SK-N-SH (cell line): ENCODE data around the gene GTPBP10. TPM values are rescaled to one million over a fixed set of nuclear protein-coding genes. Genes with fewer than 3 reads are reported as not detected.

Experiments used
- CTCF ChIA-PET: fragments of 300-600, 350-600 bp; formaldehyde crosslinking; extraction: SDS; loops from one replicate; lab custom pipeline; 2021; lab: Yijun Ruan, JAX
- POLR2A ChIA-PET: fragments of 350-600 bp; sonication (Branson Sonifier 250); formaldehyde crosslinking; extraction: SDS; loops from one replicate; lab custom pipeline; 2020; ENCODE audit warnings: antibody characterized with exemption, inconsistent platforms; lab: Yijun Ruan, JAX
- DNase-seq: peaks from one replicate; pipeline ENCODE4 v3.0.0; 2012
- H2AFZ ChIP-seq: fragments of 200-600 bp; sonication (generic); 2 replicates; pipeline ENCODE4 v1.8.1; 2016; ENCODE audit warnings: antibody characterized with exemption, mild to moderate bottlenecking, low read depth
- H3F3A ChIP-seq: fragments of 200-600 bp; sonication (generic); replicated peaks from 2 replicates; pipeline ENCODE3; 2016; ENCODE audit warnings: antibody characterized with exemption, mild to moderate bottlenecking; ENCODE audit not compliant: insufficient read depth
- H3K27ac ChIP-seq, 2 experiments: fragments of 200-500 bp in 1 of 2; fragments of 200-600 bp in 1 of 2; sonication (Bioruptor generic) in 1 of 2; sonication (generic), shearing (Covaris generic) in 1 of 2; 2 replicates each; pipeline versions ENCODE4 v1.5.1 to v1.6.1; 2014 to 2016; ENCODE audit warnings: low read depth in 2 of 2, inconsistent platforms in 1 of 2, low read length in 1 of 2, mild to moderate bottlenecking in 1 of 2, mixed read lengths in 1 of 2
- H3K27me3 ChIP-seq: fragments of 200-600 bp; sonication (generic), shearing (Covaris generic); 2 replicates; pipeline ENCODE4 v1.6.1; 2016; ENCODE audit warnings: mixed run types; ENCODE audit not compliant: insufficient read depth
- H3K36me3 ChIP-seq, 2 experiments: fragments of 200-500 bp in 1 of 2; fragments of 200-600 bp in 1 of 2; sonication (Bioruptor generic) in 1 of 2; sonication (generic) in 1 of 2; replicated peaks in 1 of 2; 2 replicates each; pipeline versions ENCODE3 to v1.5.1; 2014 to 2016; ENCODE audit warnings: low read length in 1 of 2, mild to moderate bottlenecking in 1 of 2; ENCODE audit not compliant: insufficient read depth in 2 of 2, control insufficient read depth in 1 of 2
- H3K4me1 ChIP-seq, 2 experiments: fragments of 200-500 bp in 1 of 2; fragments of 200-600 bp in 1 of 2; sonication (Bioruptor generic) in 1 of 2; sonication (generic), shearing (Covaris generic) in 1 of 2; 2 replicates each; pipeline versions ENCODE4 v1.5.1 to v1.6.1; 2014 to 2016; ENCODE audit warnings: low read depth in 1 of 2, low read length in 1 of 2, mixed run types in 1 of 2; ENCODE audit not compliant: insufficient read depth in 2 of 2, control insufficient read depth in 1 of 2
- H3K4me2 ChIP-seq: fragments of 200-600 bp; sonication (generic), shearing (Covaris generic); 2 replicates; pipeline ENCODE4 v1.6.1; 2017; ENCODE audit warnings: mixed run types
- H3K4me3 ChIP-seq, 2 experiments: fragments of 200-500 bp in 1 of 2; fragments of 200-600 bp in 1 of 2; sonication (Bioruptor generic) in 1 of 2; sonication (generic), shearing (Covaris generic) in 1 of 2; 2 replicates each; pipeline versions ENCODE4 v1.5.1 to v1.8.1; 2014 to 2016; ENCODE audit warnings: low read depth in 2 of 2, inconsistent platforms in 1 of 2, low read length in 1 of 2, mild to moderate bottlenecking in 1 of 2, mixed read lengths in 1 of 2, moderate library complexity in 1 of 2
- H3K79me2 ChIP-seq: fragments of 200-600 bp; sonication (generic); 2 replicates; pipeline ENCODE4 v1.8.1; 2017; ENCODE audit warnings: mild to moderate bottlenecking; ENCODE audit not compliant: insufficient read depth
- H3K9ac ChIP-seq: fragments of 200-600 bp; sonication (generic); 2 replicates; pipeline ENCODE4 v1.6.1; 2017; ENCODE audit warnings: mixed run types
- H3K9me2 ChIP-seq: fragments of 200-600 bp; sonication (generic); 2 replicates; pipeline ENCODE4 v1.6.1; 2017; ENCODE audit warnings: mixed run types
- H3K9me3 ChIP-seq: fragments of 200-600 bp; sonication (generic); 2 replicates; pipeline ENCODE4 v1.6.1; 2017; ENCODE audit warnings: mixed run types, mild to moderate bottlenecking, moderate library complexity
- H4K20me1 ChIP-seq: fragments of 200-600 bp; sonication (generic); 2 replicates; pipeline ENCODE4 v1.6.1; 2017; ENCODE audit warnings: mild to moderate bottlenecking, mixed run types; ENCODE audit not compliant: insufficient read depth
- CHD2 ChIP-seq: fragments of 150-350 bp; IDR thresholded peaks from 2 replicates; pipeline ENCODE4 v1.6.1; 2018; ENCODE audit warnings: low read length; ENCODE audit not compliant: partially characterized antibody
- EP300 ChIP-seq, 2 experiments: IDR thresholded peaks; 2 replicates each; pipeline versions ENCODE4 v1.4.0 to v1.6.1; 2012; ENCODE audit warnings: borderline replicate concordance in 1 of 2, low read depth in 1 of 2, low read length in 1 of 2
- EZH2phosphoT487 ChIP-seq: fragments of 200-600 bp; sonication (generic); IDR thresholded peaks from 2 replicates; pipeline ENCODE4 v1.6.1; 2017; ENCODE audit warnings: low read depth, mixed run types, mild to moderate bottlenecking, antibody characterized with exemption, moderate library complexity, borderline replicate concordance
- FOSL2 ChIP-seq: IDR thresholded peaks from 2 replicates; pipeline ENCODE4 v1.4.0; 2012; ENCODE audit warnings: low read depth, mild to moderate bottlenecking, moderate library complexity, borderline replicate concordance
- FOXJ3 ChIP-seq: sonication (generic); formaldehyde crosslinking; IDR thresholded peaks from 2 replicates; pipeline ENCODE4 v1.5.1; 2020; ENCODE audit warnings: mild to moderate bottlenecking, missing genetic modification reagents
- FOXM1 ChIP-seq: IDR thresholded peaks from 2 replicates; pipeline ENCODE4 v1.4.0; 2012; ENCODE audit warnings: low read depth, mild to moderate bottlenecking
- GABPA ChIP-seq: IDR thresholded peaks from 2 replicates; pipeline ENCODE4 v1.4.0; 2012; ENCODE audit warnings: low read depth, mild to moderate bottlenecking
- GATA2 ChIP-seq: sonication (generic); formaldehyde crosslinking; IDR thresholded peaks from 2 replicates; pipeline ENCODE4 v1.5.0; 2020; ENCODE audit warnings: mild to moderate bottlenecking, missing genetic modification reagents
- MEF2A ChIP-seq: IDR thresholded peaks from 2 replicates; pipeline ENCODE4 v1.4.0; 2012; ENCODE audit warnings: low read depth, borderline replicate concordance
- MXI1 ChIP-seq: IDR thresholded peaks from 2 replicates; pipeline ENCODE4 v1.6.1; 2012; ENCODE audit warnings: mild to moderate bottlenecking, low read depth, low read length, improper control_type of control experiment
- NFIC ChIP-seq: IDR thresholded peaks from 2 replicates; pipeline ENCODE4 v1.4.0; 2012; ENCODE audit warnings: borderline replicate concordance
- NRF1 ChIP-seq: IDR thresholded peaks from 2 replicates; pipeline ENCODE4 v1.6.1; 2012; ENCODE audit warnings: low read depth, mild to moderate bottlenecking, low read length
- RAD21 ChIP-seq: IDR thresholded peaks from 2 replicates; pipeline ENCODE4 v1.6.1; 2012; ENCODE audit warnings: mild to moderate bottlenecking, low read length
- RCOR1 ChIP-seq: fragments of 150-350 bp; IDR thresholded peaks from 2 replicates; pipeline ENCODE4 v1.6.1; 2017; ENCODE audit warnings: antibody characterized with exemption, low read length
- RXRA ChIP-seq: IDR thresholded peaks from 2 replicates; pipeline ENCODE4 v1.4.0; 2012; ENCODE audit warnings: low read depth, mild to moderate bottlenecking, borderline replicate concordance
- SMC3 ChIP-seq: IDR thresholded peaks from 2 replicates; pipeline ENCODE4 v1.6.1; 2012; ENCODE audit warnings: low read depth, low read length, improper control_type of control experiment
- TAF1 ChIP-seq: IDR thresholded peaks from 2 replicates; pipeline ENCODE4 v1.6.1; 2012; ENCODE audit warnings: low read depth, mild to moderate bottlenecking, low read length, moderate library complexity, borderline replicate concordance
- TCF12 ChIP-seq: IDR thresholded peaks from 2 replicates; pipeline ENCODE4 v1.4.0; 2012
- YY1 ChIP-seq: IDR thresholded peaks from 2 replicates; pipeline ENCODE4 v1.4.0; 2012; ENCODE audit warnings: low read depth, mild to moderate bottlenecking
- WGBS: methylation state at CpG from one replicate; pipeline ENCODE4 v1.1.6; 2017; ENCODE audit warnings: low lambda C conversion rate; 5-methylcytosine and 5-hydroxymethylcytosine counted together
- polyA plus RNA-seq, 3 experiments: library from polyadenylated mRNA; depleted of rRNA; stranded (reverse); fragments of >200 nt; gene quantifications; 2 replicates each; pipeline ENCODE4 v1.2.3, GENCODE V29; 2012
- TF ChIP-seq, protein P1 (sequence below): IDR thresholded peaks from 2 replicates; pipeline ENCODE4 v1.4.0; 2012; ENCODE audit warnings: low read depth, borderline replicate concordance
- TF ChIP-seq, protein P2 (sequence below): IDR thresholded peaks from 2 replicates; pipeline ENCODE4; 2012
- TF ChIP-seq, protein P3 (sequence below): IDR thresholded peaks from 2 replicates; pipeline ENCODE4 v1.4.0; 2012; ENCODE audit warnings: low read depth
- TF ChIP-seq, protein P4 (sequence below): fragments of 150-350 bp; IDR thresholded peaks from 2 replicates; pipeline ENCODE4 v1.6.1; 2016; ENCODE audit warnings: mild to moderate bottlenecking, low read depth, low read length

Gene GTPBP10
- polyA plus RNA-seq, 1 of the 3 experiments (the other 2 are of a cell fraction) = 8.5 TPM

DNA sequence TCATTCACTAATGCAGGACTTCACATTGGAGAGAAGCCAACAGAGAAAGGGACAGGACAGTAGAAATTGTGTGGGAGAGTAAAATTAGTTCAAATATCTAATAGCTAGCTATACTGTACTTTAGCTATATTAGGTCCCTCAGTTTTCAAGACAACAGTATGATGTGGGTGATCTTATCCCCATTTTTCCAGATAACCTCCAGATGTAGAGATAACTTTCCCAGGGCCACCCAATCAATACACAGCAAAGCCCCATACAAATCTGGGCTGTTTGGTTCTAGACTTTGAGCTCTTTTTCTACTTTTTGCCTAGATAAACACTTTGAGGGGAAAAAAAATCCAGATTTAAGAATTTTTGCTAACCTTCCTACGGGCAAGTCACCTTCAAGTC is 56.3 kb downstream of the GTPBP10 start:
- POLR2A ChIA-PET = interaction anchor here (1.3 kb wide), 1 partner anchor 90 kb away, joined by 3 read pairs; no protein-coding TSS in a partner anchor
- 14% methylated on average over 1 of the region's 1 CpG for WGBS
- H3K9ac ChIP-seq = peak overlapping the region; percentile 95; the same call in 1 of the 2 replicates

DNA sequence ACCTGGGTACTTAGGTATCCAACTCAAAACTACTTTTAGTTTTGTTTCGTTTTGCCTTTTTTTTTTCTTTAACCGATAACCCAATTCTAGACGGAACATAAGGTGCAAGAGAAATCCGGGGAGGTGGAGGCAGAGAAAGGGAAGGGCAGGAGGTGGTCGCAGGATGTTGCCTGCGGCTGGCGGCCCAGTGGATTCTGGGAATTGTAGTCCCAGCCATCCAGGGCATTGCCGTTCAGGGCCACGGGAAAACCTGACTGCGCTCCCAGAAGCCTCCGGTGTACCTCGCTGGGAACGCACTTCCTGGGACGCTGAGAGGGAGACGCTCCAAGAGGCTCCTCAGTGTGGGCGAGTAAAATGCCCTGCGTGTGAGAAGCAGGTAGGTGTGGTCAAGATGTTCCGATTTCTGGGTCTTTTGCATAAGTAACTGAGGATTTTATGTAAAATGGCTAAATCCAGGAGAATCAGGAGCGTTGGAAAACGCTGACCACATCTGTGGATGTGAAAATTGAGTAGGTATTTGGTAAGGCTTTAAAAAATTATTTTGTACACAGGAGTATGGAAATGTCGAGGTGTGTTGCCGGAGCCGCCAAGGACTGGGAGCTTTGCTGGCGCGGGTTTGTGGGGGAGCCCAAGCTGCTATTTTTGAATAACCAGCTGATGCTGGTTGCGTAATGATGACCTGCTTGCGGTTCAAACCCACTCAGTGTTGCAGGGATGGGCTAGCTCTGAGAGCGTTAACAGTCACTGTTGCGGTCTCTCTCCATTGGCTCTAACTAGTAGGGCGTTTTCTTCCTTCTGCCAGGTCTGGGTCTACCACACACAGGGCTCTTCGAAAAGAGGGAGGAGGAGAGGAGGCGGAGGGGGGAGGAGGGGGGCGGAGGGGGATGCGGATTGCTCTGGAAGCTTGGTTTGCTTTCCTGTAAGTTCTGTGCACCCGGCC is 56.9 kb downstream of the GTPBP10 start, which contains the start of gene CLDN12:
Gene CLDN12 (plus strand): TSS at position 288 of the 940 bp plus-strand sequence. CDS start 9,216 bp downstream, outside the sequence.
- WGBS = under 1% methylated on average over 35 of the region's 35 CpGs
- H2AFZ ChIP-seq = peak within 1 kb of the TSS; percentile 87
- no peaks in the 10 kb centered on the region for H3K9me2 ChIP-seq
- H3K4me2 ChIP-seq = peak within 1 kb of the TSS; percentile 89
- H3K4me1 ChIP-seq = peaks cover 20 to 24% of the 10 kb centered on the region in 2 experiments; a peak in 3 of 4 replicates
- peaks cover 8% of the 10 kb centered on the region; the same call in 1 of the 2 replicates for H3K9me3 ChIP-seq
- ChIA-PET CTCF (interaction anchor here (0.8 to 1.8 kb wide), 7 partner anchors 12 to 192 kb away, joined by 3 to 8 read pairs (median 4); partner anchors contain the start of gene STEAP2), POLR2A (interaction anchor here (0.8 to 1.3 kb wide), 4 partner anchors 14 to 192 kb away, joined by 3 to 4 read pairs (median 4); partner anchors contain the start of gene STEAP2)
- no peaks in the 10 kb centered on the region for H4K20me1 ChIP-seq
- peak within 1 kb of the TSS; percentile 71 to 81 for H3K4me3 ChIP-seq
- H3F3A ChIP-seq = peaks cover 33% of the 10 kb centered on the region
- H3K27me3 ChIP-seq = no peaks in the 10 kb centered on the region
- H3K27ac ChIP-seq = peak within 1 kb of the TSS; percentile 97 to 99
- peak within 1 kb of the TSS; percentile 95 for H3K9ac ChIP-seq
- H3K36me3 ChIP-seq = peaks cover 28 to 38% of the 10 kb centered on the region in 2 experiments
- H3K79me2 ChIP-seq = peaks cover 44% of the 10 kb centered on the region
- DNase-seq = peak; percentile 81
- TF ChIP-seq, protein P1, sequence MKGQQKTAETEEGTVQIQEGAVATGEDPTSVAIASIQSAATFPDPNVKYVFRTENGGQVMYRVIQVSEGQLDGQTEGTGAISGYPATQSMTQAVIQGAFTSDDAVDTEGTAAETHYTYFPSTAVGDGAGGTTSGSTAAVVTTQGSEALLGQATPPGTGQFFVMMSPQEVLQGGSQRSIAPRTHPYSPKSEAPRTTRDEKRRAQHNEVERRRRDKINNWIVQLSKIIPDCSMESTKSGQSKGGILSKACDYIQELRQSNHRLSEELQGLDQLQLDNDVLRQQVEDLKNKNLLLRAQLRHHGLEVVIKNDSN = peak; percentile 49; the same call in 1 of the 2 replicates
- TF ChIP-seq EP300 (IDR thresholded peaks at IDR 0.05; ENCODE audit: borderline replicate concordance in 1 of 2, low read depth in 1 of 2, low read length in 1 of 2) (peak; percentile 22 to 32; a peak in 2 of 4 replicates), MEF2A (peak; percentile 84; the same call in 1 of the 2 replicates), NFIC (0 out of 2 replicates have a peak, but pooled peaks have one; percentile 37), FOSL2 (peak; percentile 1; the same call in 1 of the 2 replicates), EZH2phosphoT487 (no peak), RXRA (no peak; the same call in 1 of the 2 replicates), YY1 (peak; percentile 59; the same call in 1 of the 2 replicates), SMC3 (0 out of 2 replicates have a peak, but pooled peaks have one; percentile 3), GABPA (peak; percentile 90), TCF12 (peak; percentile 52), FOXM1 (peak; percentile 69; the same call in 1 of the 2 replicates), NRF1 (peak; percentile 2; the same call in 1 of the 2 replicates), FOXJ3 (peak; percentile 80; the same call in 1 of the 2 replicates), TAF1 (peak; percentile 93), CHD2 (peak; percentile 59), MXI1 (peak; percentile 85; the same call in 1 of the 2 replicates), RAD21 (peak; percentile 8; the same call in 1 of the 2 replicates)
- TF ChIP-seq, protein P2, sequence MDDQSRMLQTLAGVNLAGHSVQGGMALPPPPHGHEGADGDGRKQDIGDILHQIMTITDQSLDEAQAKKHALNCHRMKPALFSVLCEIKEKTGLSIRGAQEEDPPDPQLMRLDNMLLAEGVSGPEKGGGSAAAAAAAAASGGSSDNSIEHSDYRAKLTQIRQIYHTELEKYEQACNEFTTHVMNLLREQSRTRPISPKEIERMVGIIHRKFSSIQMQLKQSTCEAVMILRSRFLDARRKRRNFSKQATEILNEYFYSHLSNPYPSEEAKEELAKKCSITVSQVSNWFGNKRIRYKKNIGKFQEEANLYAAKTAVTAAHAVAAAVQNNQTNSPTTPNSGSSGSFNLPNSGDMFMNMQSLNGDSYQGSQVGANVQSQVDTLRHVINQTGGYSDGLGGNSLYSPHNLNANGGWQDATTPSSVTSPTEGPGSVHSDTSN = peak; percentile 68
- TF ChIP-seq, protein P3, sequence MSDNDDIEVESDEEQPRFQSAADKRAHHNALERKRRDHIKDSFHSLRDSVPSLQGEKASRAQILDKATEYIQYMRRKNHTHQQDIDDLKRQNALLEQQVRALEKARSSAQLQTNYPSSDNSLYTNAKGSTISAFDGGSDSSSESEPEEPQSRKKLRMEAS = peak; percentile 80
- TF ChIP-seq, protein P4, sequence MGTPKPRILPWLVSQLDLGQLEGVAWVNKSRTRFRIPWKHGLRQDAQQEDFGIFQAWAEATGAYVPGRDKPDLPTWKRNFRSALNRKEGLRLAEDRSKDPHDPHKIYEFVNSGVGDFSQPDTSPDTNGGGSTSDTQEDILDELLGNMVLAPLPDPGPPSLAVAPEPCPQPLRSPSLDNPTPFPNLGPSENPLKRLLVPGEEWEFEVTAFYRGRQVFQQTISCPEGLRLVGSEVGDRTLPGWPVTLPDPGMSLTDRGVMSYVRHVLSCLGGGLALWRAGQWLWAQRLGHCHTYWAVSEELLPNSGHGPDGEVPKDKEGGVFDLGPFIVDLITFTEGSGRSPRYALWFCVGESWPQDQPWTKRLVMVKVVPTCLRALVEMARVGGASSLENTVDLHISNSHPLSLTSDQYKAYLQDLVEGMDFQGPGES = no peak

More for the DNA sequence above, 56.3 kb downstream of the GTPBP10 start:
- peak overlapping the region; percentile 71 to 81 for H3K4me3 ChIP-seq
- H3K9me2 ChIP-seq = no peaks in the 10 kb centered on the region
- H3K27ac ChIP-seq = peak overlapping the region; percentile 97 to 99
- peaks cover 33% of the 10 kb centered on the region for H3F3A ChIP-seq
- no peak for DNase-seq
- peaks cover 10% of the 10 kb centered on the region; the same call in 1 of the 2 replicates for H3K9me3 ChIP-seq
- H3K36me3 ChIP-seq = peaks cover 23 to 31% of the 10 kb centered on the region in 2 experiments
- no peaks in the 10 kb centered on the region for H3K27me3 ChIP-seq
- no peaks in the 10 kb centered on the region for H4K20me1 ChIP-seq
- CTCF ChIA-PET = interaction anchor here (1.5 to 1.8 kb wide), 3 partner anchors 25 to 191 kb away, joined by 4 to 8 read pairs (median 7); partner anchors contain the start of gene STEAP2
- H2AFZ ChIP-seq = peak overlapping the region; percentile 87
- peak overlapping the region; percentile 89 for H3K4me2 ChIP-seq
- peaks cover 20 to 24% of the 10 kb centered on the region in 2 experiments; a peak in 3 of 4 replicates for H3K4me1 ChIP-seq
- TF ChIP-seq RCOR1 (no peak), GATA2 (CRISPR knock-in tag) (0 out of 2 replicates have a peak, but pooled peaks have one; percentile 2)
- TF ChIP-seq, all 33 proteins: peak for 1
- H3K79me2 ChIP-seq = peaks cover 38% of the 10 kb centered on the region
